Activated naive CD4-positive, alpha-beta T cell treated with anti-CD3 and anti-CD28 coated beads, Interleukin-2, amount 10 ng/mL, durations not matched to agents 7 days and 5 days (primary cell): ENCODE data around the gene FRAS1.

Source experiments
- CTCF ChIA-PET: fragments of 350-600 bp; sonication (Branson Sonifier 250); formaldehyde crosslinking; loops from one replicate; lab custom pipeline; 2021; ENCODE audit warnings: antibody characterized with exemption; lab: Charles Lee
- DNase-seq: peaks from one replicate; pipeline ENCODE4 v3.0.0-alpha.2; 2020
- H3K27ac Mint-ChIP-seq: one replicate; pipeline ENCODE4 v1.8.0; 2021; ENCODE audit warnings: mild to moderate bottlenecking, moderate library complexity, mixed read lengths
- H3K27me3 Mint-ChIP-seq: one replicate; pipeline ENCODE4 v1.8.0; 2021; ENCODE audit warnings: mild to moderate bottlenecking, mixed read lengths
- H3K36me3 Mint-ChIP-seq: one replicate; pipeline ENCODE4 v1.8.0; 2021; ENCODE audit warnings: mixed read lengths
- H3K4me1 Mint-ChIP-seq: one replicate; pipeline ENCODE4 v1.8.0; 2021; ENCODE audit warnings: mixed read lengths
- H3K4me3 Mint-ChIP-seq: one replicate; pipeline ENCODE4 v1.8.0; 2021; ENCODE audit warnings: mild to moderate bottlenecking, moderate library complexity, mixed read lengths
- H3K9me3 Mint-ChIP-seq: one replicate; pipeline ENCODE4 v1.8.0; 2021; ENCODE audit warnings: mixed read lengths

Gene FRAS1

DNA sequence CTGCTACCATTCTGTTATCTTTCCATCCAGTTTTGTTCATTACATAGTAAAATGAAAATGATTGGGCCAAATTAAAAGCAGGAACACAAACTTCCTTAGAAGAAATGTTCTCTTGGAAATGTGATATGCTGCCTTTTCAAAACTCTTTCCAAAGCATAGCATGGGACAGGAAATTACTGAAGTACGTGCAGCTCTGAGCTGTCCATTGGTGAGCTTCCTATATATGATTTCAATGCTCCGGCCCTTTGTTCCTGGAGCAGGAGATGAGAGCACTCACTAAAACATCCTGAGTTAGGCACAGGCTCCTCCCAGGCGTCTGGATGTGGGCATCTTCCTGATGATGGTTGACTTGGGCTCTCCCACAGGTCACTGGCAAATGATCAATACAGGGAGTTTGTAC is 461.4 kb downstream of the FRAS1 start:
- peaks cover 15% of the 10 kb centered on the region for H3K27me3 Mint-ChIP-seq
- CTCF ChIA-PET = interaction anchor here (1.3 kb wide), 1 partner anchor 459 kb away, joined by 7 read pairs; no protein-coding TSS in a partner anchor
- H3K36me3 Mint-ChIP-seq = no peaks in the 10 kb centered on the region
- no peak overlapping the region for H3K27ac Mint-ChIP-seq
- no peak for DNase-seq
- no peaks in the 10 kb centered on the region for H3K9me3 Mint-ChIP-seq
- no peak overlapping the region for H3K4me3 Mint-ChIP-seq
- no peaks in the 10 kb centered on the region for H3K4me1 Mint-ChIP-seq

DNA sequence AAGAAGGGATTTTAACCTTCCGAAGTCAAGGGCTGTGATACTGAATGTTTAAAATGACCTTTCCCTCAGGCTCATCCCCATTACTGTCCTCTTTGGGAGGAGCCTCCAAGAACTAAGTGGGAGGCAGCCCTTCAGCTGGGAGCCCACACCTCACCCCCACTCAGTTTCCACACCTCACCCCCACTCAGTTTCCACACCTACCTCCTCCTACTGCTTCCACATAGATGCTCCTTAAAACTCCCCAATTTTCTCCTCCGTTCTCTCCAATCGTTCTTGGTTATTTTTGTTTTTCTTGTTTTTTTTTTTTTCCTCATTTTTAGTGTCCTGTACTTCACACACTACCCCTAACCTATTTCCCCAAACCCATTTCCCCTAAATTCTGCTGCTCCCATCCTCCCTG is 462.8 kb downstream of the FRAS1 start:
- peaks cover 18% of the 10 kb centered on the region for H3K27me3 Mint-ChIP-seq
- H3K36me3 Mint-ChIP-seq = no peaks in the 10 kb centered on the region
- no peak overlapping the region for H3K4me3 Mint-ChIP-seq
- no peaks in the 10 kb centered on the region for H3K4me1 Mint-ChIP-seq
- no peaks in the 10 kb centered on the region for H3K9me3 Mint-ChIP-seq
- no peak for DNase-seq
- CTCF ChIA-PET = no interaction called here
- no peak overlapping the region for H3K27ac Mint-ChIP-seq

DNA sequence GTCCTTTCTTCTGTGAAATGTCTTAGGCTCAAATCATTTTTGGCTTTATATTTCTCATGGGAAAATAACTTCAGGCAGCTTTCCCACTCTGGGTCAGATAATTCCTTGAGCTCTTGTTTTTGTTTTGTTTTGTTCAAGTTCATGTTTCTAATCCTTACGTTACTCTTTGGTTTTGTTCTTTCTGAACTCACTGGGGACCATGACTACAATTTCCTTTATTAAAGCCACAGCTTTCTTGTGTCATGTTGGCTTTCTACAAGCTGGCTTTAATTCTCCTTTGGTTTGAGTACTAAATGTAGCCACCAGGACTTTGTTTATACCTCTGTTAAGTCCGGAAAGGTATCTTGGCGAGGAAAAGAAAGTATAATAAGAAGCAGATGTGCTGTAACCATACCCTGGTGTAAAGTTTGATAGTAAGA is 463.7 kb downstream of the FRAS1 start:
- no peaks in the 10 kb centered on the region for H3K36me3 Mint-ChIP-seq
- CTCF ChIA-PET = no interaction called here
- DNase-seq = no peak

DNA sequence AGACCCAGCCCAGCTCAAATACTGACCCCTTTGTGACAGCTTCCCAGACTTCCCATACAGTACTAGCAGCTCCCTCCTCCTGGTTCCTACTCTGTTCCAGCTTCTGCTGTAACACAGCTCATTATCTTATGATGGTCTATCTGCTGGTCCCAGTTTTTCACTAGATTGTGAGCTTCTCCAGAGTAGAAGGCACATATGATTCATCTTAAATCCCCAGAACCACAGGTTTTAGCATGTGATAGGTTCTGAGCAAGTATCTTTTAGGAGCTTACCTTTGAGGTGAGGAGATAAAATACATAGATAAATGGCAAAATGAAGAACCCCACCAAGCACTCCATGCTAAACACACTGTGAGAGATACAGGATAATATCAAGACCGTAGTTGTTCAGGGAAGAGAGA is 466.9 kb downstream of the FRAS1 start:
- DNase-seq = no peak
- H3K36me3 Mint-ChIP-seq = no peaks in the 10 kb centered on the region
- H3K9me3 Mint-ChIP-seq = no peaks in the 10 kb centered on the region
- CTCF ChIA-PET = no interaction called here
- H3K4me3 Mint-ChIP-seq = no peak overlapping the region
- H3K27ac Mint-ChIP-seq = no peak overlapping the region
- H3K4me1 Mint-ChIP-seq = no peaks in the 10 kb centered on the region
- H3K27me3 Mint-ChIP-seq = peaks cover 16% of the 10 kb centered on the region

More for the DNA sequence above, 463.7 kb downstream of the FRAS1 start:
- no peak overlapping the region for H3K27ac Mint-ChIP-seq
- H3K4me1 Mint-ChIP-seq = no peaks in the 10 kb centered on the region
- H3K4me3 Mint-ChIP-seq = no peak overlapping the region
- H3K9me3 Mint-ChIP-seq = no peaks in the 10 kb centered on the region
- H3K27me3 Mint-ChIP-seq = peaks cover 18% of the 10 kb centered on the region

DNA sequence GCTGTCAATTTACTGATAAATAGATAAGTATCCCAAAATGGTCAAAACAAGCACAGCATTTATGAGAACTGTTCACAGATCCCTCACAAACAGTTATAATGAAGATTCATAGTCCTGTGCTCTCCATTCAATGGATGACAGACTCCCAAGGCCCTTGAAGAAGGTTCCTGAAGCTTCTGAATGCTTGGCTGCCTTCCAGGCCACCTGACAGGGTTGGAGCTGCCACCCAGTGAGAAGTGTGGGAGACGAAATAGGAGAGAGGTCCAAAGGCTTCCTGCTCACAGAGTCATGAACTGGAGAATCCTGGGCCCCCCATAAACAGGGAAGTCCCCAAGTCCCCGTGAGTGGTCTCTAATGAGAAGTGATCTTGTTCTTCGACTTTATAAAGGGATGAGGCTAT is 468.4 kb downstream of the FRAS1 start:
- CTCF ChIA-PET = no interaction called here
- Mint-ChIP-seq H3K4me3 (no peak overlapping the region), H3K27ac (no peak overlapping the region), H3K27me3 (peaks cover 4% of the 10 kb centered on the region), H3K9me3 (no peaks in the 10 kb centered on the region), H3K4me1 (no peaks in the 10 kb centered on the region), H3K36me3 (no peaks in the 10 kb centered on the region)
- DNase-seq = no peak

DNA sequence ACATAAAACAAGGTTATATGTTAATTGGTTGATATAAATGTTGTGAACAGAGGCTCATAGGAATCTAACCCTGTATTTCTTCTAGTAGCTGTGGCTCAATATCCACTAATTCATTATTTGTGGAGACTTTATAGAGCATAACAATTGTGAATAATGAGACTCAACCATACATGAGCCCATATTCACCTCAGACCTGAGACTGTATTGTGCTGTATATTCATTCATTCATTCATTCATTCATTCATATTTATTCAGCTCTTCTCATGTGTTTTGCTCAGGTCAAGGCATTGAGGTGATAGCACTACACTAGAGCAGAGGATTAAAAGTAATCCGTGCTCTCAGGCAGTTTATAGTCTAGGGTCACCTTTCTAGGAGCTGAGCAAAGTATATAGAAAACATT is 470.0 kb downstream of the FRAS1 start:
- CTCF ChIA-PET = interaction anchor here (1.0 kb wide), 1 partner anchor 468 kb away, joined by 3 read pairs; no protein-coding TSS in a partner anchor
- H3K27ac Mint-ChIP-seq = no peak overlapping the region

DNA sequence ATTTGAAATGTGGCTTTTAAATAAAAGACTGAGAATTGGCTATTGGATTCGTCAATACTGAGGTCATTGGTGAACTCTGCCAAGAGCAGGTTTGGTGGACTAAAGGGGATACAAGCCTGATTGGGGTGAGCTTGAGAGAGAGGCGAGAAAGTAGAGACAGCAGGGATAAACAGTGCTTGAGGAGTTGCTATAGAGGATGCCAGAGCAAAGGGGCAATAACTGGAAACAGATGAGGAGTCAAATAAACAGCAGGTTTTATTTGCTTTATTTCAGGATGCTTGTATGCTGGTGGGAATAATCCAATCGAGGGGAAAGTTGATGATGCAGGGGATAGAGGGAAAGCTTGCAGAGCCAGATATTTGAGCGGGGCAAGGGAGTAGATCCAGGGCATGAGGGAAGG is 470.4 kb downstream of the FRAS1 start:
- Mint-ChIP-seq H3K4me1 (no peaks in the 10 kb centered on the region), H3K27ac (no peak overlapping the region), H3K36me3 (no peaks in the 10 kb centered on the region), H3K27me3 (peaks cover 4% of the 10 kb centered on the region), H3K4me3 (no peak overlapping the region), H3K9me3 (no peaks in the 10 kb centered on the region)
- no peak for DNase-seq
- CTCF ChIA-PET = no interaction called here

More for the DNA sequence above, 470.0 kb downstream of the FRAS1 start:
- Mint-ChIP-seq H3K4me3 (no peak overlapping the region), H3K27me3 (peaks cover 4% of the 10 kb centered on the region), H3K36me3 (no peaks in the 10 kb centered on the region), H3K4me1 (no peaks in the 10 kb centered on the region), H3K9me3 (no peaks in the 10 kb centered on the region)
- no peak for DNase-seq

DNA sequence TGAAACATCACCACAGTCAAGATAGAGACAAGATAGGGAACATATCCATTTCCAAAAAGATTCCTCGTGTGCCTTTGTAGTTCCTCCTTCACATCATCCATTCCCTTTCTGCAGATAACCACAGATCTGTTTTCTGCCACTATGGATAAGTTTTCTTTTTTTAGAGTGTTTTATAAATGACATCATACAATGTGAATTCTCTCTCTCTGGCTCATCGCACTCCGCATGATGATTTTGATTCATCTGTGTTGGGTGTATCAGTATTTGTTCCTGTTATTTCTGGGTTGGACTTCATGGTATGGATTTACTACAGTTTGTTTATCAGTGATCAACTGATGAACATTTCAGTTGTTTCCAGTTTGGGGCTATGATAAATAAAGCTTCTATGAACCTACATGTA is 471.2 kb downstream of the FRAS1 start:
- Mint-ChIP-seq H3K36me3 (no peaks in the 10 kb centered on the region), H3K9me3 (no peaks in the 10 kb centered on the region), H3K27ac (no peak overlapping the region), H3K4me3 (no peak overlapping the region), H3K4me1 (no peaks in the 10 kb centered on the region), H3K27me3 (peaks cover 4% of the 10 kb centered on the region)
- no peak for DNase-seq
- CTCF ChIA-PET = interaction anchor here (1.4 kb wide), 1 partner anchor 342 kb away, joined by 3 read pairs; no protein-coding TSS in a partner anchor

DNA sequence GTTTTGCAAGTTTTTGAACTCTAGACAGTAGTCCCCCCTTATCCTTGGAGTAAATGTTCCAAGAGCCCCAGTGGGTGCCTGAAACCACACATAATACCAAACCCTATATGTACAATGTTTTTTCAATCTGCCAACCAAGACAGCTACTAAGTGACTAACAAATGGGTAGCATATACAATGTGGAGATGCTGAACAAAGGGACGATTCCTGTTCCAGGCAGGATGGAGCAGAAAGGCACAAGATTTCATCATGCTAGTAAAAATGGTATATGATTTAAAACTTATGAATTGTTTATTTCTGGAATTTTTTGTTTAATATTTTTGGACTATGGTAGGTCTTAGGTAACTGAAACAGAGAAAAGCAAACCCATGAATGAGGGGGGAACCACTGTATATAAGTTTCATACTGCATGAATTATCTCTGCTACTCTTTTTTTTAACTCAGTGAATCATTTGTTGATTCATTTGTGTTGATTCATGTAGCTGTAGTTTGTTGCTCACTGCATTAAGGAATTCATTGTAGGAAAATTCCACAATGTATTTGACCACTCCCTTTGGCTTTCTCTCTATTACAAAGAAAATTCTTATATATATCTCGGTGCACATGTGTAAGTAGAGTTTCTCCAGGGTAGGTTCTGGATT is 472.6 kb downstream of the FRAS1 start:
- CTCF ChIA-PET = no interaction called here
- DNase-seq = no peak
- H3K4me1 Mint-ChIP-seq = no peaks in the 10 kb centered on the region
- H3K9me3 Mint-ChIP-seq = no peaks in the 10 kb centered on the region
- no peak overlapping the region for H3K27ac Mint-ChIP-seq
- peaks cover 3% of the 10 kb centered on the region for H3K27me3 Mint-ChIP-seq
- no peaks in the 10 kb centered on the region for H3K36me3 Mint-ChIP-seq
- no peak overlapping the region for H3K4me3 Mint-ChIP-seq

DNA sequence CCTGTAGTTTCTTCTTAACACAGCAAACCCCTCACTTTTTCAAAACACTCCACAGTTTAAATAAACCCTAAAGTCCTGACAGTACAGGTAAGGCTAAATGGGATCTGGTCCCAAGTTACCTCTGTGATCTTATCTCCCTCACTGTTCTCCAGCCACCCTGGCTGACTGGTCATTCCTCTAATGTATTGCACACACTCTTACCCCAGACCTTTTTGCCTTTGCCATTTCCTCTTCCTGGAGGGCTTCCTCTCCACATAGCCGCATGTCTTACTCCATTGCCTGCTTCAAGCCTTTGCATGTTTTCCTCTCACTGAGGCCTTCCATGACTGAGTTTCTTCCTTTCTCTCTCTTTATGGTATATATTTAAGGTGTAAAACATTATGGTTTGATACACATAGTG is 474.9 kb downstream of the FRAS1 start:
- CTCF ChIA-PET = no interaction called here
- no peak overlapping the region for H3K4me3 Mint-ChIP-seq
- H3K36me3 Mint-ChIP-seq = no peaks in the 10 kb centered on the region

DNA sequence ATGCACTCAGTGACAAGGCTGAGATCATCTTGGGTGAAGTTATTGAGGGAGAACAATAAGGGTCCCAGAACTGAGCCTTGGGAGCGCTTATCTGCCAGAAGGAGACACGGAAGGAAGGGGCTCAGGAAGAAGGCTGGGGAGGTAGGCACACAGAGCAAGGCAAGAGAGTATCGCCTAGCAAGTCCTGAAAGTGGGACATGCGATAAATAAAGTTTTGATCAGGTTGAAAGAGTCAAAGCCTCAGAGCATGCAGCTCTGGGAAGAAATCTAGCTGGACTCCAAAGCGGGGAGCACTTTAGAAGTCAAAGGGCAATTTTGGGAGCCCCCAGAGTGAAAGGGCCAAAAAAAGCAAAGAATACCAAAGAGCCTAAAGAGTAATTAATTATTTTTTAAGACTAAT is 476.7 kb downstream of the FRAS1 start:
- Mint-ChIP-seq H3K4me1 (no peaks in the 10 kb centered on the region), H3K27ac (no peak overlapping the region), H3K9me3 (no peaks in the 10 kb centered on the region), H3K36me3 (no peaks in the 10 kb centered on the region), H3K27me3 (no peaks in the 10 kb centered on the region), H3K4me3 (no peak overlapping the region)
- DNase-seq = no peak
- CTCF ChIA-PET = no interaction called here

More for the DNA sequence above, 474.9 kb downstream of the FRAS1 start:
- H3K27ac Mint-ChIP-seq = no peak overlapping the region
- H3K27me3 Mint-ChIP-seq = no peaks in the 10 kb centered on the region
- no peak for DNase-seq
- no peaks in the 10 kb centered on the region for H3K9me3 Mint-ChIP-seq
- H3K4me1 Mint-ChIP-seq = no peaks in the 10 kb centered on the region

DNA sequence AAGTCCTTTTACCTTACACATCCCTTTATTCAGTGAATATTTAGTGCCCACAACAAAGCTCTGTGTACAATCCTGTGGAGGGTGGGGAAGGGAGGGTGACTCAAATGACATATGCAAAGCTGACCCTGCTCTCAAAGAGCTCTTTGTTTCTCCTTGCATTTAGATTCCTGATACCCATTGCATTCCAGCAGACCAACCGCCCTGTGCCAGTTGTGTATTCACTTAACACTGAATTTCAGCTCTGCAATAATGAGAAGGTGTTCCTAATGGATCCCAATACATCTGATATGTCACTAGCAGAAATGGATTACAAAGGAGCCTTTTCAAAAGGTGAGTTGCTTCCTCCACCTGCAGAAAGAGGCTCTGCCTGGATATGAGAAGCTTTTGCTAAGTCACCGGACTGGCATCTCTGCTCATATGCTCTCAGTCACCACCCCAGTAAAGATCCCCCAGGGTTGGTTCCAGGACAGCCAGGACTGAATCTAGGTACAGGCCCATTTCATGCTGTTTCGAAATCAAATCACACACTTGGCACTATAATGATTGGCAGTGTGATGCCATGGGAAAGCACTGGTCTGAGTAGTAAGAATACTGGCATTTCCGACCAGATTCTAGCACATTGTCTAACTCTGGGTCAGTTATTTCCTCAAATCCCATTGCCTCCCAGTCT is 477.3 kb downstream of the FRAS1 start:
- Mint-ChIP-seq H3K4me3 (no peak overlapping the region), H3K27me3 (no peaks in the 10 kb centered on the region)

DNA sequence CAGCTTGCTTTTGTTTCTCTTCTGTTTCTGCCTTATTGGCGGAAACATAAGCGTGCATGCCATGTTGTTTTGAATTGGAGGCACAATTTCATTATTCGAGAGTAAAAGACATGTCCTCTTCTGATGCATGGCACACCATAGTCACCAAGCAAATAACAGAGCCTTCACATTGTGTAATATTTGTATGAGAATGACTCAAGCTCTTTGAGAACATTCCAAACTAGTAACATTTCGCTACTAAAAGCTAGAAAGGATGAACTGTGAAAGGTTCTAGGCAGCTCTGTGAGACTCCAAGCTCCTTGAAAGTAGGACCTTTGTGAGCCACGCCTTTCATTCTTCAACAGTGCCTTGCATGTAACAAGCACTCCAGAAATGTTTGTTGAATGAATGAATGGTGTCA is 485.2 kb downstream of the FRAS1 start:
- no peaks in the 10 kb centered on the region for H3K4me1 Mint-ChIP-seq
- H3K36me3 Mint-ChIP-seq = no peaks in the 10 kb centered on the region
- no peak overlapping the region for H3K4me3 Mint-ChIP-seq
- no peak overlapping the region for H3K27ac Mint-ChIP-seq
- H3K9me3 Mint-ChIP-seq = no peaks in the 10 kb centered on the region
- H3K27me3 Mint-ChIP-seq = peaks cover 16% of the 10 kb centered on the region
- DNase-seq = no peak
- CTCF ChIA-PET = no interaction called here

More for the DNA sequence above, 477.3 kb downstream of the FRAS1 start:
- H3K36me3 Mint-ChIP-seq = no peaks in the 10 kb centered on the region
- no peaks in the 10 kb centered on the region for H3K9me3 Mint-ChIP-seq
- CTCF ChIA-PET = no interaction called here
- DNase-seq = no peak
- H3K27ac Mint-ChIP-seq = no peak overlapping the region
- no peaks in the 10 kb centered on the region for H3K4me1 Mint-ChIP-seq

DNA sequence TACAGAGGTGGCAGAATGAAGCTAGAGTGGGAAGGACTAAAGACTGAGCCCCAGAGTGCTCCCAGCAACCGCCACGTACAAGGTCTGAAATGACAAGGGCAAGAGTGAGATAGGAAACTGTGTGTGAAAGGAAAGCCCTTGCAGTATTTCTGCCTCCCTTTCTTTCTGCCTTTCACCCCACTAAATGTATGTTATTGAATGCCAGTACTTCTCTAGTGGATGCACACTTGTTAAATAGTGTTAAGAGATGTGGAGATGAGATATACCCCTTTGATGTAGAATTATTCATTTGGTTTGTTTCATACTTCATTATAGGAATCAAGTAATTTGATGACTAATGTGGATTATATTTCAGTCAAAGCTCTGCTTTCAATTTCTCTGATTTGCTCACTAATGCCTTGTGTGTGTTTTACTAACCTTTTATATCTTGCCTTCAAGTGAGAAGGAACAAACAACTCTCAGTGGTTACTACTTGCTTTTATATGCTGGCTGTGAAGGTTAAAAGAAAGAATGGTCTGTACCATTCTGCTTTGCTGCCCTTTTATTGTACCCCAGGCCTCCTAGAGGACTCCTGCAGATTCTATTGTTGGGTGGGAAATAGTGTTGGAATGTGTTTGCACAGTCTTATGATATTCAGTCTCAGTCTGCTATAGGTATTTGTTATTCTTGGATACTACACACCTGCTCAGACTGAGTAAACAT is 486.5 kb downstream of the FRAS1 start:
- Mint-ChIP-seq H3K4me1 (no peaks in the 10 kb centered on the region), H3K4me3 (no peak overlapping the region), H3K36me3 (no peaks in the 10 kb centered on the region), H3K27me3 (peaks cover 20% of the 10 kb centered on the region), H3K9me3 (no peaks in the 10 kb centered on the region), H3K27ac (no peak overlapping the region)
- no peak for DNase-seq
- CTCF ChIA-PET = no interaction called here

DNA sequence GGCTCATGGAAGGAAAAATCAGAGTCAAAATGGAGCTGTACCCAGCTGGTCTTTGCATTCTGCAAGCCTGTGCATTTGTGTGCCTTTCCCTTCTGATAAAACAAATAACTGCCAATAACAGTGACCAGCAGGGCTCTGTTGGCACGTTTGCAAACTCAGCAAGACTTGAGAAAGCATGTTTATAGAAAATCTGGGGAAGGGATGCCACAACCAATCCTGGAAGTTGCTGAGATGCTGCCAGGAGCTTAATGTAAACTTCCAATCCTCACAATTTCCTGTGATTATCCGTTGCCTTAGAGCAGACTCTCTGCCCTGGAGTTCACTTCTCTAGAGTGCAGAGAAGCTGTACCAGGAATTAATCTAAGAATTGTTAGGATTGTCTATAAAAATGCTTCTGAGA is 487.6 kb downstream of the FRAS1 start:
- H3K4me3 Mint-ChIP-seq = no peak overlapping the region
- H3K27ac Mint-ChIP-seq = no peak overlapping the region
- peaks cover 20% of the 10 kb centered on the region for H3K27me3 Mint-ChIP-seq
- H3K4me1 Mint-ChIP-seq = no peaks in the 10 kb centered on the region
- CTCF ChIA-PET = no interaction called here
- H3K36me3 Mint-ChIP-seq = no peaks in the 10 kb centered on the region
- DNase-seq = no peak
- no peaks in the 10 kb centered on the region for H3K9me3 Mint-ChIP-seq
